PFSK-1 (cell line): ENCODE results near the gene GSDME.

ENCODE experiments used
- POLR2AphosphoS5 ChIP-seq: IDR thresholded peaks from 2 replicates; pipeline ENCODE4 v1.6.1; 2012; ENCODE audit warnings: low read depth, mild to moderate bottlenecking, control low read depth, low read length, moderate library complexity
- REST ChIP-seq, 2 experiments: IDR thresholded peaks; 2 replicates each; pipeline versions ENCODE4 v1.6.1 to v1.8.0; 2011 to 2012; ENCODE audit warnings: low read depth in 2 of 2, low read length in 2 of 2, control low read depth in 1 of 2, inconsistent platforms in 1 of 2, mild to moderate bottlenecking in 1 of 2, moderate library complexity in 1 of 2; ENCODE audit not compliant: insufficient read depth in 1 of 2
- TAF1 ChIP-seq: IDR thresholded peaks from 2 replicates; pipeline ENCODE4 v1.6.1; 2012; ENCODE audit warnings: low read length, control low read depth, borderline replicate concordance; ENCODE audit not compliant: insufficient read depth

DNA sequence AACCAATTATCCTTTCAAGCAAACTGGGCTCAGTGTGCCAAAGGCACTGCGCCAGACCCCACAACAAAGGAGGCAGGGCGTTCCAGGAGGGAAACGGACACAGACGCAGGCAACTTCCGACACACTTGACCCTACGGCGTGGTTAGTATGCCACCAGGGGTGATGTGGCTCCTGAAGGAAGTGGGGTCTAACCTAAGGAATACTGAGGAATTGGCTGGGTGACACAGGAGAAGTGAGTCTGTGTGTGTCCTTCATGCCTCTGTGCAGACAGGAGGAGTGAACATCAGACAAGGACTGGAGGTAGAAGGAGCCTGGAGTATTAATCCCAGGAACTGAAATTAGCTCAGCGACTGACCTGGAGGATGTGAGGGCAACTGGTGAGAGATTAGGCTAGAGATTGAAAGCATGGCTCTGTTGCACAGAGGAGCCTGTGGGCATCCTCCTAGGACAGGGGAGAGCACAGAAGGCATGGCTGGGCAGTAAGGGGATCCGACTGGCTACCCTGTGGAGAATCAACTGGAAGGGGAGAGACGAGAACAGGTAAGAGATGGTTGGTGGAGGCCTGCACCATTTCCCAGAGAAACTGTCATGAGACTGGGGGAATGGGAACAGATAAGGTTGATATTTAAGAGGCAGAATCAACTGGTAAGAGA is 27.8 kb downstream of the GSDME start:
- TF ChIP-seq TAF1: no peak
- TF ChIP-seq REST (IDR thresholded peaks at IDR 0.05; ENCODE audit: insufficient read depth in 1 of 2, low read depth in 2 of 2, low read length in 2 of 2): no peak
- no peak for TF ChIP-seq POLR2AphosphoS5
